Activated B cell treated with CpG ODN at 0.5 μM for 24 hours (primary cell): ENCODE results near the gene SLC43A1. TPM values are rescaled to one million over a fixed set of nuclear protein-coding genes. Genes with fewer than 3 reads are reported as not detected.

Experiments used
- ATAC-seq: fragments of 200-7000 bp; cut with Tn5 transposase; one replicate; pipeline ENCODE4 v1.10.0; 2021; ENCODE audit warnings: low read depth, mild to moderate bottlenecking, moderate library complexity
- CTCF ChIA-PET: fragments of 350-600 bp; sonication (Branson Sonifier 250); formaldehyde crosslinking; loops from one replicate; lab custom pipeline; 2021; ENCODE audit warnings: antibody characterized with exemption; lab: Charles Lee
- POLR2A ChIA-PET: fragments of 350-600 bp; sonication (Branson Sonifier 250); formaldehyde crosslinking; loops from one replicate; lab custom pipeline; 2021; ENCODE audit warnings: antibody characterized with exemption; lab: Charles Lee
- DNase-seq: peaks from one replicate; pipeline ENCODE4 v3.0.0; 2022
- H3K27ac Mint-ChIP-seq: one replicate; pipeline ENCODE4 v1.8.0; 2020; ENCODE audit warnings: mixed read lengths
- H3K27me3 Mint-ChIP-seq: one replicate; pipeline ENCODE4 v1.8.0; 2021; ENCODE audit warnings: mixed read lengths
- H3K36me3 Mint-ChIP-seq: one replicate; pipeline ENCODE4 v1.8.0; 2021; ENCODE audit warnings: low read depth, mixed read lengths
- H3K4me1 Mint-ChIP-seq: one replicate; pipeline ENCODE4 v1.8.0; 2021; ENCODE audit warnings: mixed read lengths
- H3K4me3 Mint-ChIP-seq: one replicate; pipeline ENCODE4 v1.8.0; 2020; ENCODE audit warnings: mild to moderate bottlenecking, mixed read lengths
- H3K9me3 Mint-ChIP-seq: one replicate; pipeline ENCODE4 v1.8.0; 2020; ENCODE audit warnings: mixed read lengths
- intact Hi-C: fragments of 100-400 bp; cut with micrococcal nuclease; formaldehyde crosslinking; loops from one replicate; pipeline ENCODE4 v1.15.1; 2024
- total RNA-seq: library from RNA; stranded (reverse); gene quantifications from 2 replicates; pipeline ENCODE4 v1.2.3, GENCODE V29; 2022
- TF ChIP-seq, protein P1 (sequence below): fragments of 200-600 bp; IDR thresholded peaks from one replicate; pipeline ENCODE4 v1.8.0; 2022; ENCODE audit warnings: antibody characterized with exemption, mild to moderate bottlenecking

SLC43A1 gene
- total RNA-seq, 1 donor from 2014 or later: 12.8 TPM

DNA sequence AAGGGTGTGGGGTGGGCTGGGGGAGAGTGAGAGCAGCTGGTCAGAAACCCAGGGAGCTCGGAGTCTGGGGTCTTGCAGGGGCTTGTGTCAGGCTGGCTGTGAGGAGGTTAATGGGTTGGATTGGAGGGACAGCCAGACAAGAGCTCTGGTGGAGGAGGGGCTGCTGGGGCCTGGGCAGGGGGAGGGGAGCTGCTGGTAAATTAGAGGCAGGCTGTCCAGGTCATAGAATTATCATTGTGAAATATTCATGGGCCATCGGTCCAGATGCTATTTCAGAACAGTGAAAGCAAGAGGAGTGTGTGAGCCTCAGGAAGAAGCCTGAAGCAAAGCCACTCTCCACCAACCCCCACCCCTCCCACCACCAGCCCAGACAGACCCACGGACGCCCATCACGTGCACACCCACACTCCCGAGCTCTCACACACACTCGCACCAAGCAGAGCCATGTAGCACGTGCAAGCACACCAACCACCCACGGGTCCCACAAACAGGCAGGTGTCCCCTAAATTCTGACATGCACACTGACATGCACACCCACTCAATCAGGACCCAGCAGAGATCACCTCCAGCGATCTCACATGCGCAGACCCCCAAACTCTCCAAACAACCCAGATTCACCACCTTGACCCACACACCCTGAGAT, 36.4 kb downstream of the SLC43A1 start:
- Mint-ChIP-seq H3K27ac (no peak overlapping the region), H3K36me3 (no peaks in the 10 kb centered on the region), H3K27me3 (peaks cover 7% of the 10 kb centered on the region), H3K9me3 (no peaks in the 10 kb centered on the region), H3K4me3 (no peak overlapping the region), H3K4me1 (peaks cover 59% of the 10 kb centered on the region)
- ChIA-PET POLR2A (no interaction called here), CTCF (interaction anchor here (0.9 to 9.9 kb wide), 4 partner anchors 14 to 86 kb away, joined by 3 to 191 read pairs (median 5); partner anchors contain the start of gene RTN4RL2)
- ATAC-seq: no peak
- TF ChIP-seq, protein P1, sequence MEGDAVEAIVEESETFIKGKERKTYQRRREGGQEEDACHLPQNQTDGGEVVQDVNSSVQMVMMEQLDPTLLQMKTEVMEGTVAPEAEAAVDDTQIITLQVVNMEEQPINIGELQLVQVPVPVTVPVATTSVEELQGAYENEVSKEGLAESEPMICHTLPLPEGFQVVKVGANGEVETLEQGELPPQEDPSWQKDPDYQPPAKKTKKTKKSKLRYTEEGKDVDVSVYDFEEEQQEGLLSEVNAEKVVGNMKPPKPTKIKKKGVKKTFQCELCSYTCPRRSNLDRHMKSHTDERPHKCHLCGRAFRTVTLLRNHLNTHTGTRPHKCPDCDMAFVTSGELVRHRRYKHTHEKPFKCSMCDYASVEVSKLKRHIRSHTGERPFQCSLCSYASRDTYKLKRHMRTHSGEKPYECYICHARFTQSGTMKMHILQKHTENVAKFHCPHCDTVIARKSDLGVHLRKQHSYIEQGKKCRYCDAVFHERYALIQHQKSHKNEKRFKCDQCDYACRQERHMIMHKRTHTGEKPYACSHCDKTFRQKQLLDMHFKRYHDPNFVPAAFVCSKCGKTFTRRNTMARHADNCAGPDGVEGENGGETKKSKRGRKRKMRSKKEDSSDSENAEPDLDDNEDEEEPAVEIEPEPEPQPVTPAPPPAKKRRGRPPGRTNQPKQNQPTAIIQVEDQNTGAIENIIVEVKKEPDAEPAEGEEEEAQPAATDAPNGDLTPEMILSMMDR: no peak
- intact Hi-C loops: no loop called here
- DNase-seq: no peak

DNA sequence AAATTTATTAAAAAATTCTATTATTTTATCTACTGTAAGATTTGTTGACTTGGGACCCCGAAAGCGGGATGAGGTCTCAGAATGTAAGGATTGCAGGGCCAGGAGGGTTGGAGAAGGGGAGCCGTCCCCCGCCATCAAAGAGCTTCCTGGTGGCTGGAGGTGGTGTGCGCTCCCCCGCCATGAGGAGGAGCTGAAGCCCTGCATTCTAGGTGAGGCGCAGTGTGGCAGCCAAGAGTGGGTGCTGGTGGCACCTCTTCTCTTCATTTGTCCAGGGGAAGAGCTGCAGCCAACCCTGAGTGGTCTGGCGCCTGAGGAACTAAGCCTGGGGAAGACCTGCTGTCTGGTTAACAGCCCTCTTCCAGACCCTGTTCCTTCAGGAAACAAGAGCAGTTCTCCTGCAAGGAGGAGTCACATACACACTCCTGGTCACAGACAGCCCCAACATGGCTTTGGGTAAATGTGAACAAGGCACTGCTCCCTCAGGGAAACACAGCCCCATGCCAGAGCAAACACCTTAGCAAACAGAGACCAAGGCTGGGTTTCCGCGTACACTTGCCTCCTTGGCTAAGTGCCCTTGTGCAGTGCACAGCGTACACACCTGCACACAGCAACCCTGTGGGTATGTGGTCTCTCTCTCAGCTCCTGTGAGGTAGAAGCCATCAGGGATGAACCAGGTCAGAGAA, 37.9 kb downstream of the SLC43A1 start:
- ChIA-PET CTCF (interaction anchor here (1.7 to 9.9 kb wide), 3 partner anchors 19 to 84 kb away, joined by 3 to 191 read pairs (median 6); partner anchors contain the start of gene RTN4RL2), POLR2A (interaction anchor here (0.5 to 2.9 kb wide), 4 partner anchors 20 to 142 kb away, joined by 3 to 12 read pairs (median 4); partner anchors contain the start of gene SSRP1)
- Mint-ChIP-seq H3K27ac (no peak overlapping the region), H3K9me3 (no peaks in the 10 kb centered on the region), H3K4me3 (no peak overlapping the region), H3K27me3 (peaks cover 9% of the 10 kb centered on the region), H3K36me3 (no peaks in the 10 kb centered on the region), H3K4me1 (peaks cover 50% of the 10 kb centered on the region)
- DNase-seq: no peak
- no peak for ATAC-seq
- TF ChIP-seq, protein P1: no peak
- intact Hi-C loops: no loop called here

DNA sequence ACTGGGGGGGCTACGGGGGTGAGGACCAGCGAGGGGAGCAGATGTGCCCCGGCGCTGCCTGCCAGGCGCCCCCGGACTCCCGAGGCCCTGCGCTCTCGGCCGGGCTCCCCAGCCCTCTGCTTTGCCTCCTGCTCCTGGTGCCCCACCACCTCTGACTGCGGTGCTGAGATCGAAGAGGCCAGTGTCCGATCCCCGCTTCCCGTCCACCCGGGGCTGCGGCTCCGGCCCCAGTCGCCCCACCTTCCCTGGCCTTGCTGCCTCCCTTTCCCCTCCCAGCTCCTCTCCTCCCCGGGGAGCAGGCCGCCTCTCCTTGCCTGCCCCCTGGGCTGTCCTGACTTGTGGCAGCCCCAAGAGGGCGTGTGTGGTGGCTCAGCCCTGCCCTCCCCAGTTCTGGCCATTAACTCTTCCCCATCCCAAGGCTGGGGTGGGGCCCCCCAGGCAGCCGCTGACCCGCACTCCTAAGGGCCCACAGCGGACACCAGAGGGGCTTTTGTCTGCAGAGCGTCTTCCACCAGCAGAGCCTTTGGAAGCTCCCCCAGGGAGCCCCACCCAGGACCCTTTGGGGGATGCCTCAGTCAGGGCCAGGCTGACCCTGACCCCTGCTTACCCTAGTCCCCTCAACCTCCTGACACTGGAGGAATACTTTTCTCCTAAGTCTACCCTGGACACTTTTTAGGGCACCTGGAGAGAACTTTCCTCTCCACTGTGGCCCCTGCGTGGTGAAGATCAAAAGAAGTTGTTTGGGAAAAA, 38.6 kb downstream of the SLC43A1 start:
- TF ChIP-seq, protein P1: no peak
- intact Hi-C loops: loop anchor here (1.0 kb wide), 2 partner anchors 7 to 20 kb away; no protein-coding TSS in a partner anchor
- Mint-ChIP-seq H3K27me3 (peaks cover 9% of the 10 kb centered on the region), H3K27ac (no peak overlapping the region), H3K9me3 (no peaks in the 10 kb centered on the region), H3K36me3 (no peaks in the 10 kb centered on the region), H3K4me3 (peak overlapping the region; percentile 82), H3K4me1 (peaks cover 46% of the 10 kb centered on the region)
- DNase-seq (peak; percentile 20), ATAC-seq (peak; percentile 65)
- CTCF ChIA-PET: interaction anchor here (1.9 to 9.9 kb wide), 2 partner anchors 19 to 49 kb away, joined by 6 to 191 read pairs; partner anchors contain the start of gene RTN4RL2
- POLR2A ChIA-PET: interaction anchor here (0.7 to 2.9 kb wide), 7 partner anchors 11 to 141 kb away, joined by 3 to 12 read pairs (median 4); partner anchors contain the start of genes SSRP1 and UBE2L6

DNA sequence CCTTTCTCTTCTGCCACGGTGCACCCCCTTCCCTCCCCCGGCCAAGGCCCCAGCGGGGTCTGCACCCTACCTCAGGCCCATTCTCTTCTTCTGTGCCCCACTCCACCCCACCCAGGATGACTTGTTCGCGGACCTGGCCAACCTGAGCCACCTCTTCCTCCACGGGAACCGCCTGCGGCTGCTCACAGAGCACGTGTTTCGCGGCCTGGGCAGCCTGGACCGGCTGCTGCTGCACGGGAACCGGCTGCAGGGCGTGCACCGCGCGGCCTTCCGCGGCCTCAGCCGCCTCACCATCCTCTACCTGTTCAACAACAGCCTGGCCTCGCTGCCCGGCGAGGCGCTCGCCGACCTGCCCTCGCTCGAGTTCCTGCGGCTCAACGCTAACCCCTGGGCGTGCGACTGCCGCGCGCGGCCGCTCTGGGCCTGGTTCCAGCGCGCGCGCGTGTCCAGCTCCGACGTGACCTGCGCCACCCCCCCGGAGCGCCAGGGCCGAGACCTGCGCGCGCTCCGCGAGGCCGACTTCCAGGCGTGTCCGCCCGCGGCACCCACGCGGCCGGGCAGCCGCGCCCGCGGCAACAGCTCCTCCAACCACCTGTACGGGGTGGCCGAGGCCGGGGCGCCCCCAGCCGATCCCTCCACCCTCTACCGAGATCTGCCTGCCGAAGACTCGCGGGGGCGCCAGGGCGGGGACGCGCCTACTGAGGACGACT, 39.3 kb downstream of the SLC43A1 start:
- POLR2A ChIA-PET: interaction anchor here (0.7 to 2.9 kb wide), 7 partner anchors 10 to 141 kb away, joined by 3 to 12 read pairs (median 4); partner anchors contain the start of genes SSRP1 and UBE2L6
- Mint-ChIP-seq H3K27ac (peak overlapping the region; percentile 61), H3K27me3 (peaks cover 9% of the 10 kb centered on the region), H3K36me3 (no peaks in the 10 kb centered on the region), H3K4me1 (peaks cover 40% of the 10 kb centered on the region), H3K9me3 (no peaks in the 10 kb centered on the region), H3K4me3 (peak overlapping the region; percentile 82)
- TF ChIP-seq, protein P1: no peak
- DNase-seq (peak; percentile 43), ATAC-seq (peak; percentile 31)
- intact Hi-C loops: loop anchor here (1.0 kb wide), 2 partner anchors 8 to 19 kb away; no protein-coding TSS in a partner anchor
- CTCF ChIA-PET: interaction anchor here (9.9 kb wide), 1 partner anchor 18 kb away, joined by 191 read pairs; the partner anchor contains the start of gene RTN4RL2
